HG03442 (cell line): ENCODE results near the gene CHAF1A.

Experiments used
- ATAC-seq: cut with Tn5 transposase; IDR thresholded peaks from one replicate; pipeline ENCODE4 v1.9.1; 2021; ENCODE audit warnings: mild to moderate bottlenecking, moderate library complexity; ENCODE audit not compliant: unreplicated experiment

The CHAF1A gene, protein sequence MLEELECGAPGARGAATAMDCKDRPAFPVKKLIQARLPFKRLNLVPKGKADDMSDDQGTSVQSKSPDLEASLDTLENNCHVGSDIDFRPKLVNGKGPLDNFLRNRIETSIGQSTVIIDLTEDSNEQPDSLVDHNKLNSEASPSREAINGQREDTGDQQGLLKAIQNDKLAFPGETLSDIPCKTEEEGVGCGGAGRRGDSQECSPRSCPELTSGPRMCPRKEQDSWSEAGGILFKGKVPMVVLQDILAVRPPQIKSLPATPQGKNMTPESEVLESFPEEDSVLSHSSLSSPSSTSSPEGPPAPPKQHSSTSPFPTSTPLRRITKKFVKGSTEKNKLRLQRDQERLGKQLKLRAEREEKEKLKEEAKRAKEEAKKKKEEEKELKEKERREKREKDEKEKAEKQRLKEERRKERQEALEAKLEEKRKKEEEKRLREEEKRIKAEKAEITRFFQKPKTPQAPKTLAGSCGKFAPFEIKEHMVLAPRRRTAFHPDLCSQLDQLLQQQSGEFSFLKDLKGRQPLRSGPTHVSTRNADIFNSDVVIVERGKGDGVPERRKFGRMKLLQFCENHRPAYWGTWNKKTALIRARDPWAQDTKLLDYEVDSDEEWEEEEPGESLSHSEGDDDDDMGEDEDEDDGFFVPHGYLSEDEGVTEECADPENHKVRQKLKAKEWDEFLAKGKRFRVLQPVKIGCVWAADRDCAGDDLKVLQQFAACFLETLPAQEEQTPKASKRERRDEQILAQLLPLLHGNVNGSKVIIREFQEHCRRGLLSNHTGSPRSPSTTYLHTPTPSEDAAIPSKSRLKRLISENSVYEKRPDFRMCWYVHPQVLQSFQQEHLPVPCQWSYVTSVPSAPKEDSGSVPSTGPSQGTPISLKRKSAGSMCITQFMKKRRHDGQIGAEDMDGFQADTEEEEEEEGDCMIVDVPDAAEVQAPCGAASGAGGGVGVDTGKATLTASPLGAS

GRCh38 chr19:4402171-4403004 lies at the start of gene CHAF1A:
Gene CHAF1A, plus strand, starts transcription at chr19:4402640. Its CDS starts 123 bp downstream, at chr19:4402763.
- peak; percentile 75 for ATAC-seq

GRCh38 chr19:4352701-4353121 lies 49.7 kb upstream of the CHAF1A start:
- no peak for ATAC-seq

DNA sequence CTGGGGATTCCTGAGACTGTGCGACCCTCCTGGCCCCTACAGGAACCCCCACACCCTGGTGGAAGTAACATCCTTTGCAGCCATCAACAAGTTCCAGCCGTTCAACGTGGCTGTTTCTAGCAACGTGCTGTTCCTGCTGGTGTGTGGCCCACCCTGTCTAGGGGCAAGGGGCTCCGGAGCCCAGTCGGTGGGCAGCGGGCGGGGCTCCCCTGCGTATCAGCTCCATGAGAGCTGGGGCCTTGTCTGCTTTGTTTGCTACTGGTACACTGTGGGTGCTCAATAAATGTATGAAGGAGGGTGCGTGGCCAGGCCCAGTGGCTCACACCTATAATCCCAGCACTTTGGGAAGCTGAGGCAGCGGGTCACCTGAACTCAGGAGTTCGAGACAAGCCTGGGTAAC lies 48.2 kb upstream of the CHAF1A start:
- ATAC-seq: no peak

- no peak for ATAC-seq
Observed at GRCh38 chr19:4354897-4355296, 47.5 kb upstream of the CHAF1A start.

- no peak for ATAC-seq
Observed at GRCh38 chr19:4357095-4357797, 45.2 kb upstream of the CHAF1A start.

DNA sequence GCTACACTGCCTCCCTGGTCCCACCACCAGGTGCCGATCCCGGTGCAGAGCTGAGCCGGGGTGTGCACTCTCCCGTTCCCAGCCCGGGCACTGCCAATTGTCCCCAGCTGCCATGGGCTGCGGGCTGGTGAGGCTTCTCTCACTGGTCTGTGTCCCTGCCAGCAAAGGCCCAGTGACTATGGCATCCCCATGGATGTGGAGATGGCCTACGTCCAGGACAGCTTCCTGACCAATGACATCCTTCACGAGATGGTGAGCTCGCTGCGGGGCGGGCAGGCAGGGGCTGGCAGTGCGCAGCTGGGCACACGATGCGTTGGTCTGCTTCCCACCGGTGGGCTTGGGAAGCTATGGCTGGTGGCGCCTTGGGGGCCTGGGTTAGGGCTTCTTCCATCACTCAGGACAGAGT lies 44.5 kb upstream of the CHAF1A start:
- no peak for ATAC-seq

GRCh38 chr19:4358709-4359626 lies 43.5 kb upstream of the CHAF1A start:
- no peak for ATAC-seq

DNA sequence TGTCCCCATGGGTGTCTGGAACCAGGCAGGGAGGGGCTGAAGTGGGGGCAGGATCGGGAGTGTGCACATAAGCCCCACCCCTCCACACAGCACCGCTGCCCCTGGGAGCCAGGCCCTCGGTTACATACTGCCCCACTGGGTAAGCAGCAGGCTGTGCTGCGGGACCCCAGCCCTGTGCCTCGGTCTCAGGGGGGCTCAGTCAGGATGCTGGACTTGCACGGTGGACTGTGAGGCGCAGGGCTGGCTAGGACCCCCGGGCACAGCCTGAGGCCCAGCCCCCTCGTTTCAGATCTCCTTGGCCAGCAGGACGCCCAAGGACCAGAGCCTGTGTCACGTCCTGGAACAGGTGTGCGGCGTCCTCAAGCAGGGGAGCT lies 42.8 kb upstream of the CHAF1A start:
- no peak for ATAC-seq

DNA sequence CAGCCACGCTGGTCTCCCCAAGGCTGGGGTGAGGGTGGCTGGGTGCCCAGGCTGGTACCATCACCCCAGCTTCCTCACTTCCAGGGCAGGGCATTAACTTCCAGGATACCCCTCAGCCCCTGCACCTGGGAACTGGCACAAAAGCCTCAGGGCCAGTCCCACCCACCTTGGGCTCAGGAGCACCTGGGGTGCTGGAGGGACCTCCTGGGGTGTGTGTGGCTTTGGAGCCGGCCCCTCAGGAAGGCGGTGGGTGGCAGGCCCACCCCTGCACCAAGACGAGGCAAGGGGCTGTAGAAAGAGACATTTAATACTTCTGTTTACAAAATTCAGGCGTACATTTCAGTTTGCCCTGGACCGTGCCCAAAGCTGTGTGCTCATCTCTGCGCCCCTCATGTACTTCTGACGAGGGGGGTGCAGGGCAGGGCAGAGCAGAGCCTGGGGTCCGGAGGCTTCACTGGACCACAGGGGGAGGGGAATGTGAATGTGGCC lies 42.3 kb upstream of the CHAF1A start:
- ATAC-seq: no peak

GRCh38 chr19:4360641-4361151 lies 41.7 kb upstream of the CHAF1A start:
- no peak for ATAC-seq

DNA sequence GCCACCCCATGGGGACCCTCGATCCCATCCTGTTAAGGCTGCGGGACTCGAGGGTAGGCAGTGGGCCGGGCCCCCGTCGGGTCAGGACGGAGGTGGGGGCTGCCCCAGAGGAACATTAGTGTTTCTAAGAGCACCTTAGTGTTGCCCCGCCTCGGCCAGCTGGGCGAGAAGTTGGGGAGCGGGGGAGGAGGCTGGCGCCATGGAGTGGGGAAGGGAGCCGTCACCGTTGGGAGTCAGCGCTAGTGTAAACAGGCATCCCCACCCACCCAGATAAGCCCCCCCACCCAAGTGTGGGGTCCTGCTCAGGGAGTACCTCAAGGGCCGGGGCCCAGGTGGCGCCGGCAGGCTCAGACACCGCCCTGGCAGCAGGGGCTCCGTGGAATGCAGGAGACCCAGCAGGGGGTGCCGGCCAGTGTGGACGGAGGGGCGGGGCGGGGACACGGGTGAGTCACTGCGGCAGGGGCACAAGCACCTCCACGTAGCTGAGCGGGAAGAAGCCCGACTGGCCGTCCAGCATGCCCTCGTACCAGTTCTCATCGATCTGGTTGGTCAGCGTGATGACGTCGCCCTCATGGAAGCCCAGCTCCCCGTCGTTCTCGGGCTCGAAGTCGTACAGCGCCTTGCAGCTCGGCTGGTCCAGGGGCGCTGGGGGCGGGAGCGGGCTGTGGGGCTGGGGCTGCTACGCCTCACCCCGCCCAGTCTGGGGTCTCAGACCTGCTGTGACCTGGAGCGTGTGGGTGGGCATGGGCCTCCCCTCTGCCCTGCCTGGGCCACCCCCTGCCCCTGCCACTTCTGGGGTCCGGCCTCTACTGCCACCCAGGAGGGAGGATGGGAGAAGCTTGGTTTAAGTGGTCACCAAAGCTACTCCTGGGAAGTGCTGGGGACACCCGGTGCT lies 41.0 kb upstream of the CHAF1A start:
- no peak for ATAC-seq

DNA sequence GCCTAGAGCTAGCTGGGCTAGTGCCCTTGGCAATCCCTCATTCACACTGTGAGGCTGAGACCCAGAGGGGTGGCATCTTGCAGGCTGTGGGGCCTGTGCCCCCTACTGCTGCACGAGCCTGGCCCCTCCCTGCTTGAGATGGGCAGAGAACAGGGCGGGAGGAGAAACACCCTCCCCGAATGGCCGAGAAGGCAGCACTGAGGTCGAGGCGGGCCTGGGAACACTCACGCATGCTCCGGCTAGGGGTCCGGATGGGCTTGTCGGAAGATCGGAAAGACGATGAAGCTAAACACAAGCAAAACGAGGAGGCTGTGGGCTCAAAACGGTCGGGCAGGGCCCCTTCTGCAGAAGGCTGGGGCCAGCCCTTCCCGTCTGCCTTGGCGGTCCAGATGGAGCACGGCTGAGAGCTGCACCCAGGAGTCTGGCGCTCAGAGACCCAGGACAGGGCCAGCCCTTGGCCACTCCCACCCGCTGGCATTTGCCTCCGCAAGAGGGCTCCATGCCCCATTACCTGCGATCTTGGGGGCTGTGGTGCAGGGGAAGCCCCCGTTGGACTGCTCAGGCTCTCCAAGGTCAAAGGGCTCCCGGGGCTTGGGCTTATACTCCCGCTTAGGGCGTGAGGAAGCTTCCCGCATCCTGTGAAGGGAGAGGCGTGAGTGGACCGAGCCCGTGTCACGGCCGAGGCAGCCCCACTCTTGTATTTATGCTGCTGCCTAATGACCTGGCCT lies 40.2 kb upstream of the CHAF1A start:
- no peak for ATAC-seq

DNA sequence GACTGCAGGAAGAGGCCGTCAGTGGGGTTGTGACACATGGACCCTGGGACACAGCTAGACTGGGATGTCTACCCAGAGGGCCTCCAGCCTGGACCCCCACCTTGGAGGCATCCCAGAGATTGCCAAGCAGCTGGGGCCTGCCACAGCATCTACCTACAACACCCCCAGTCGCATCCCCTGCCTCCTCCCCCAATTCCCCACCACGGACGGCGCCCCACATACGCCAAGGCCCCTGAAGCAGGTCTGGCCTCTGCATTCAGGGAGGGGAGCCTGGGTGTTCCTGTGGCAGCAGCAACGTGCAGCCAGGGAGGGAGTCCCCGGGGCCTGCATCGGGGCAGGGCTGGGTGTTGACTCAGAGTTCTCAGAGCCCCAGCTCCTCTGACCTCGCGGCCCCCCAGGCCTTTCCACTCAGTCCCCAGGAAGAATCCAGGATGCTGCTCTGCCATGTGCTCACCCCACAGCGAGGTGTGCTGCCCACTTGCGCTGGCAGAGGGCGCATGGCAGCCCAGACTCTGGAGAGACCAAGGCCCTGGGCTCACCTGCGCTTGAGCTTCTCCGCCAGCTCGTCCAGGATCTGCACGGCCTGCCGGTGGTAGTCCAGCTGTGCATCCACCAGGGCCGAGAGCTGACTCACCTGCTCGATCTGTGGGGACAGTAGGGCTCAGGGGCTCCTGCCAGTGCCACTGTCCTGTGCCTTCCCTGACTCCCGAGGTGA lies 39.5 kb upstream of the CHAF1A start:
- no peak for ATAC-seq

GRCh38 chr19:4363571-4364304 lies 38.7 kb upstream of the CHAF1A start:
- no peak for ATAC-seq

DNA sequence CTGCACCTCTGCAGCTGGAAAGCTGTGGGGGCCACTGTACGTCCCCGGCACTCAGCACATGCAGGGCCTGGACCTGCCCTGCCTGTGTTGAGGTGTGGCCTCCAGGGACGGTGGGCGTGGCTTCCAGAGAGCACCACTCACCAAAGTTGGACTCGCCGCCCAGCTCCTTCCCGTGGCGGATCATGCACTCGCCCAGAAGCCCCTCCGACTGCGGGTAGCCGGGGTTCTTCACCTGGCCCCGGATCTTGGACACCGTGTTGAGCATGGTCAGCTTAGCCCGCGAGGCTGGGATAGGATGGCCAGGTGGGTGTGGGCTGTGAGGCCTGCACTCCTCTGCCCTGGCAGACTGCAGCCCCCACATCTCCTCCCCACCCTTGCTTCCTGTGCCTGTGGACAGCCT lies 37.1 kb upstream of the CHAF1A start:
- ATAC-seq: no peak
